SK-MEL-5 (cell line): ENCODE measurements around the gene PAIP2B. TPM values are rescaled to one million over a fixed set of nuclear protein-coding genes. Genes with fewer than 3 reads are reported as not detected.
A peak's percentile ranks its signal among the peaks of the same experiment; 100 is the strongest.
"Not testable (repeated sequence)": the region's sequence is repeated elsewhere in the genome, so short reads cannot be mapped to it uniquely, and the experiment has no call there.

Experiments
- DNase-seq: peaks from one replicate; pipeline ENCODE4 v3.0.0-alpha.2; 2016; ENCODE audit warnings: low read depth, low spot score
- in situ Hi-C: cut with HindIII; loops from 2 replicates; pipeline ENCODE4 v1.10.0; 2016; ENCODE audit warnings: low sequenced_read_pairs, high pct_unique_total_duplicates, low pct_unique_long_range_greater_than_20kb
- polyA plus RNA-seq, 2 experiments: library from polyadenylated mRNA; depleted of rRNA; stranded (reverse); fragments of >200 nt; gene quantifications; 2 replicates each; pipeline ENCODE4 v1.2.3, GENCODE V29; 2015
- total RNA-seq: library from RNA; depleted of rRNA; stranded (reverse); fragments of >200 nt; shearing (Covaris generic); gene quantifications from 2 replicates; pipeline ENCODE4 v1.2.3, GENCODE V29; 2014; rRNA removed

Gene PAIP2B
- total RNA-seq: 1.0 and 1.5 TPM in 2 replicates
- 1.5 TPM in 2 replicates for polyA plus RNA-seq (2015; cell fraction: cytosol; rRNA removed)
- polyA plus RNA-seq (2015; cell fraction: nucleus; rRNA removed): 0.93 and 1.5 TPM in 2 replicates

GRCh38 chr2:71226965-71227560, at the start of gene PAIP2B:
TSS of gene PAIP2B (minus strand) at chr2:71227103. CDS start at chr2:71202589, 24,514 bp downstream.
- in situ Hi-C loops: loop anchor here (10.0 kb wide), 1 partner anchor 68 kb away; no protein-coding TSS in a partner anchor
- peak; percentile 100 for DNase-seq

- in situ Hi-C loops: no loop called here
- DNase-seq: no peak
These were observed 49.0 kb upstream of the PAIP2B start for GRCh38 chr2:71275939-71276310.

GRCh38 chr2:71269511-71270090, 42.7 kb upstream of the PAIP2B start:
- in situ Hi-C loops: no loop called here
- no peak for DNase-seq

GRCh38 chr2:71263386-71263785, 36.5 kb upstream of the PAIP2B start:
- DNase-seq: no peak
- in situ Hi-C loops: no loop called here

DNA sequence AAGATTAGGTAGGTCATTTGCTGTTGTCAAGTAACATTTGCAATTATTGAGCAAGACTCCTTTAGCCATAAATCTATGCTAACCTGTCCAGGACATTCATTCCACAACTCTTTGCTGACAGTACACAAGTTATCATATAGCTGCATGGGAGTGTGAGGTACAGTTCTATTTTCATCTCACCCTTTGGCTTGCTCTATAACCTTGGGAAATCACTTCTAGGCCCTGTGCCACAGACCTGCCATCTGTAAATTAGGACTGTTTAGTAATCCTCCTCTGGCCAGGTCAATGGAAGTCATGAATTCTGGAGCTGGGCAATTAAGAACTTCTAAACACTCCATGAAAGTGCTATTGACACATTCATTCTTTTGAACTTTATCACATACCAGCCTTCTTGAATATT, 34.6 kb upstream of the PAIP2B start:
- DNase-seq: no peak
- in situ Hi-C loops: no loop called here

DNA sequence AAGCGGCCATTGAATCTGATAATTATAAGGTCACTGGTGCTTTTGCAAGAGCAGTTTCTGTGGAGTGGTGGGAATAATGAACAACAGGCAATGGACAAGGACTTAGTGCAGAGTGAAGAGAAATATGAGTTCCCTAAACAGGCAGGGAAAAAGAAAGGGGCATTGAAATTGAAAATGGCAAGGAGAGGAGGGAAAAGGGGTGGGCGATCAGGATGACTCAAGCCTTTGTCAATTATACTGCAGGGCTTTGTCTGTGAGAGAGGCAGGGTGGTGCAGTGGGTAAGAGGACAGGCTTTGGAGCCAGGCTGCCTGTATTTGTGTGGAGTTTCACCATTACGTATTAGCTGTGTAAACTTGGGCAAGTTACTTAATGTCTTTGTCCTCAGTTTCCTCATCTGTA, 29.5 kb upstream of the PAIP2B start:
- in situ Hi-C loops: no loop called here
- DNase-seq: peak; percentile 98

- DNase-seq: no peak
- in situ Hi-C loops: no loop called here
These were observed 27.9 kb upstream of the PAIP2B start for GRCh38 chr2:71254776-71255175.

DNA sequence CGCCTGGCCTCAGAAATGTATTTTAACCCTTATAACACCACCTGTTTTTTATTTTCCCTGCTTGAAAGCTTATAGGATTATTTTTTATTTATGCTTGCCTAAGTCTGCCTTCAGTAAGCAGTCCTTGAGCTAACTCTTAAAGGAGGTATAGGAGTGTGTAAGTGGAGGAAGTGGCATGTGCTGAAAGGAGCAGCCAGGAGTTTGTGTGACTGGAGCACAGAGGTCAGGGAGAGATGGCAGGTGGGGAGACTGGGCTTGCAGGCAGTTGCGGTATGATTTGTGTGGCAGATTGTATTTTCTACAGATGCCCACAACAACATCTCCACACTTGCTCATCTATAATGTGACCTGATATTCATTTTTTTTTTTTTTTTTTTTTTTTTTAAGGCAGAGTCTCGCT, 27.2 kb upstream of the PAIP2B start:
- in situ Hi-C loops: no loop called here

DNA sequence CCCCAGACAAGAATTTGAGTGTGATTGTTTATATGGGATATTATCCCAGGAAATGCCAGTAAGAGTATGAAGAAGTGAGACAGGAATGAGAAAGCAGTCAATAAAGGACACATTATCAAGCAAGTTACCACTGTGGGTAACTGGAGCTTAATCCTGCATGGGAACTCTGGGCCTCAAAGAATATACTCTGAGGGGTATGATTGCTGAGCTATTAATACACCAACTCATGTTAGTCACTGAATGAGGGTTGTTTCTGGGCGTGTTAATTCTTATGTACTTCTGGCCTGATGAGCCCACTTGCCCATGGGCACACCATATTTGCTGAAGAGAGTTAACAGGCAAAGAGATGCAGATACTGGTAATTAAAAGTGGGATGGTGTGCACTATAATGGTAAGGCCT, 26.6 kb upstream of the PAIP2B start:
- DNase-seq: peak; percentile 29

More for the DNA sequence above, 27.2 kb upstream of the PAIP2B start:
- DNase-seq: no peak

GRCh38 chr2:71252862-71253261, 26.0 kb upstream of the PAIP2B start:
- in situ Hi-C loops: no loop called here
- DNase-seq: no peak

More for the DNA sequence above, 26.6 kb upstream of the PAIP2B start:
- in situ Hi-C loops: no loop called here

GRCh38 chr2:71250935-71251334, 24.0 kb upstream of the PAIP2B start:
- no peak for DNase-seq
- in situ Hi-C loops: no loop called here

GRCh38 chr2:71244302-71244660, 17.4 kb upstream of the PAIP2B start:
- in situ Hi-C loops: no loop called here
- no peak for DNase-seq

DNA sequence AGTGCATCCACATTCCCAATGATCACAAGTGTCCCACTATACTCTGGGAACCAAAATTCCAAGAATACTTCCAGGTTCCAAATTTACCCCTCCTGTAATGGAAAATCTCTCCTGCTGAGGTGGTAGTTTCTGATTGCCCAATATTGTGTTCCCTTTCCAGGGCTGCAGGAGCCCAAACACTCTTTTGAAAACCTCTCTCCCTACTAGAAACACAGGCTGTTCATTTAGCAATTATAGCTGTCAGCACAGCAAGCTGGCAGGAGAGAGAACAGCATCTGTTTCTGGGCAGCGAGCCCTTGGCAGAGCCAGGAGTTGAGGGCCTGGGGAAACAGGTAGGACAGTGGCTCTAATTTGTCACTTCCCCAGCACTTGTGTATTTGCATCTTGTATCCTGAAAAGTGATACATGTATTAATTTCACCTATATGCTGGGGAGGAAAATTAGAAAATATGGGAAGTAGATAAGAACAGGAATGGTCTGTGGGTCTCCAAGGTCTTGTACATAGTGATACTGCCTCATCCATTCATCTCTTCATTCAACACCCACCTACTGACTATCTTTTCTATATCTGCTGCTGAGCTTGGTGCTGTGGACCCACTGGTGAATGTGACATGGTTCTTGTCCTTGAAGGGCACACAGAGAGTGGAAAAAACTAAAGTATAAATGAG, 16.9 kb upstream of the PAIP2B start:
- in situ Hi-C loops: no loop called here

DNA sequence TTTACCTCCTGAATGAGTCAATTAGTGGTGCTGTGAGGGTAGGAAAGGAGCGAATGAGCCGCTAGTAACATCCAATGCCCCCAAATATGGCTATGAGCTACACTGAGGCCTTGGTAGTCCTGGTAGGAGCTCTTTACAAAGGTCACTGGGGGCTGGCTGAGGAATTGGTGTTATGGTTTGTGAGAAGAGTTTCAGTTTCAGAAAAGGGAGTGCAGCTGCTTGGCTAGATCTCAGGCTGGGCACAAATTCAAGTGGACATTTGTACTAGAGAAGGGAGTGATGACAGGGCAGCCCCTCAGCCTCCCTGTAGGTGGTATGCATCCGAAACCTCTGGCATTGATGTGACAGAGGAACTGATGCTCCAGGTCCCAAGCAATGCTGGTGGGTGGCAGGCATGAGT, 13.9 kb upstream of the PAIP2B start:
- in situ Hi-C loops: no loop called here
- DNase-seq: no peak

More for the DNA sequence above, 16.9 kb upstream of the PAIP2B start:
- no peak for DNase-seq

DNA sequence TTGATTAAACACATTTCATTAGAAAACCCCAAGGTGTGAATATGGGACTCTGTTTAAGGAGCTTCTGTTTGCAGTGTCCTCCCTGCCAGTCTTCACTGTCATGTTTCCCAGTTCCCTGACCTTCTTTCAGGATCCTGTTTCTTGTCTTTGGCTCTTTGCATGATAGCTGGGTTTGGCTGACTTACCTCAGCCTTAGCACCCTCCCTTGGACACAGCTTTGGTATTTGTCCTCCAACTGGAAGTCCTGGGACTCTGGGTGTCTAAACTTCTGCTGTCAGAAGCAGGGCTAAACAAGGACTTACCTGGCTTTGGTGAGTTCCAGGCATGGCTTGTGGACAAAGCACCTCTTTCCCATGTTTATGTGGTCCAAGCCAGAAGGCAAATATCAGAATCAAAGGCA, 11.2 kb upstream of the PAIP2B start:
- no peak for DNase-seq
- in situ Hi-C loops: no loop called here

- DNase-seq: no peak
- in situ Hi-C loops: no loop called here
These were observed 9.2 kb upstream of the PAIP2B start for GRCh38 chr2:71235930-71236587.

- in situ Hi-C loops, DNase-seq: not testable (repeated sequence)
These were observed 6.2 kb upstream of the PAIP2B start for GRCh38 chr2:71233072-71233471.
